Measurements from ENCODE around the gene WDR1.

DNA sequence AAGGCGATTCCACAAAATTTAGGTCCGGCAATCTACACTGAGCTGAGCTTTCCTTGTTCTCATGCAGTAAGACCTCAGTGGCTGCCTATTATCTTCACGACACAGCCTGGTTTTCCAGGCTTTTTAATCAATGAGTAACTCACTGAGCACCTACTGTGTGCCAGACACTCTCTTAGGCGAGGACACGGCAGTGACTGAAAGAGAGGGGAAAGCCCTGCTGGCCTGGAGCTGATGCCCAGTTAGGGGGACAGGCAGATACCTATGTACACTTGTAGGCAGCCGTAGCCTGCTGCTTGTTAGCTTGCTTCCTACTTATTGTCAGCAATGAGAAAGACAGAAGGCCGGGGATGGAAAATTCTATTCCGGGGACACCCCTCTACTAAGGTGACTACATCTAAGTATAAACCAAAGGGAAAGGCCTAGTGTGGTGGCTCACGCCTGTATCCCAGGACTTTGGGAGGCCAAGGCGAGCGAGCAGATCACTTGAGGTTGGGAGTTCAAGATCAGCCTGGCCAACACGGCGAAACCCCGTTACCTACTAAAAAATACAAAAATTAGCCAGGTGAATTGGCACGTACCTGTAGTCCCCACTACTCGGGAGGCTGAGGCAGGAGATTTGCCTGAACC lies 3.8 kb downstream of the WDR1 start:
- no peak for TF ChIP-seq CTCF (conservative IDR thresholded peaks at IDR 0.05; ENCODE audit: low read depth, low read length)
- TF ChIP-seq EZH2 (IDR thresholded peaks at IDR 0.05; ENCODE audit: borderline replicate concordance, low read depth, low read length, poor library complexity, severe bottlenecking), result no peak
